Measurements from ENCODE around the gene DPYD. TPM values are rescaled to one million over a fixed set of nuclear protein-coding genes. Genes with fewer than 3 reads are reported as not detected.

DPYD gene
- total and polyA plus RNA-seq, 11 donors, result 2.6 to 38.4 (median 7.8) TPM

GRCh38 chr1:97204468-97204867 is 716.4 kb downstream of the DPYD start:
- H3K36me3 ChIP-seq, result no peaks in the 10 kb centered on the region
- no peak for TF ChIP-seq POLR2A (IDR thresholded peaks at IDR 0.05)
- intact Hi-C loops (cut with DNase I), result no loop called here
- ATAC-seq (no peak), DNase-seq (no peak)
- no peaks in the 10 kb centered on the region for H3K9me3 ChIP-seq
- WGBS, 4 donors, result 53 to 66% (median 63%) methylated on average over 1 of the region's 1 CpG
- no peaks in the 10 kb centered on the region for H3K27me3 ChIP-seq
- H3K4me1 ChIP-seq, result peaks cover 0 to 16% (median 0%) of the 10 kb centered on the region in 12 donors
- no peak overlapping the region for H3K4me3 ChIP-seq
- no peak overlapping the region for H3K27ac ChIP-seq

GRCh38 chr1:97202481-97203380 is 718.1 kb downstream of the DPYD start:
- no peaks in the 10 kb centered on the region for H3K9me3 ChIP-seq
- no peak for ATAC-seq
- no peak for TF ChIP-seq POLR2A (IDR thresholded peaks at IDR 0.05)
- no peak for TF ChIP-seq CTCF (IDR thresholded peaks at IDR 0.05)

DNA sequence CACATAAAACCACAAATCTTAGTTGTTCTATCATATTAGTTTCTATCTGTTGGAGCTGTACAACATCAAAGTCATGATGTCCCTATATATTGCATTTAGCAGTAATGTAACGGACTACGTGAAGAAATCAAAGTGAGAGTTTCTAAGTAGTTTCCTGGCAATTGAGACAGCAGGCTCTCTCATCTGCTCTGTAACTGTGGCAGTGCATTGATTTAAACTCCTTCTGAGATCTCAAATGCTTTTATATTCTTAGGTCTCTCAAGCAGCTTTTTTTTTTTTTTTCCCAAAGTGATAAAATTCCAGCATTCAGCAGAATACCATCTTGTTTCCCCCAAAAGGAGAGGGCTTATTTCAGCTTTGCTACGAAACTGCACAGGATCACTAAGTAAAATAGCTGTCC is 719.2 kb downstream of the DPYD start:
- intact Hi-C loops (cut with DNase I), result no loop called here
- no peak for ATAC-seq
- H3K9me3 ChIP-seq, result no peaks in the 10 kb centered on the region

More at GRCh38 chr1:97202481-97203380, 718.1 kb downstream of the DPYD start:
- intact Hi-C loops (cut with DNase I), result no loop called here
- no peak overlapping the region for H3K4me3 ChIP-seq
- WGBS, 4 donors, result 80 to 91% (median 86%) methylated on average over 5 of the region's 5 CpGs
- no peaks in the 10 kb centered on the region for H3K27me3 ChIP-seq
- peaks cover 0 to 16% (median 0%) of the 10 kb centered on the region in 12 donors for H3K4me1 ChIP-seq
- DNase-seq, result no peak
- H3K27ac ChIP-seq, result no peak overlapping the region
- no peaks in the 10 kb centered on the region for H3K36me3 ChIP-seq

DNA sequence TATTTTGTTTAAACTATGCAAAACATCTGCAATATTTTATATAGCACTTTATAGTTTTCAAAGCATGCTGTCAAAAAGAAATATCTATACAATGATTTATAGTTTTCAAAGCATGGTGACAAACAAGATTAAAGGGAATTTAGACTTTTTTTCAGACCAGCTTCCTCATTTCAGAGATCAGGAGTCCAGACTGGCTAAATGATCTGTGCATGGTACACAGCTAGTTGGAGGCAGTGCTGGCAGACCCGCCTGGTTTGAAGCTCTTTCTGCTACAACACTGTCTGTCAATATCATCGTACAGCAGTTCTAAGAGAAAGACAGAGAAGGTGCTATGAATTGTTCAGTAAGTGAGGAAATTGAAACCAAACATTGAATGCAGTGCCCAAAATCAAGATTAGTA is 720.2 kb downstream of the DPYD start:
- H3K4me1 ChIP-seq, result peaks cover 0 to 16% (median 0%) of the 10 kb centered on the region in 12 donors
- TF ChIP-seq CTCF (IDR thresholded peaks at IDR 0.05), result no peak
- TF ChIP-seq POLR2A (IDR thresholded peaks at IDR 0.05), result no peak
- DNase-seq (no peak), ATAC-seq (no peak)
- 74 to 82% (median 78%) methylated on average over 2 of the region's 2 CpGs for WGBS, 4 donors
- H3K4me3 ChIP-seq, result no peak overlapping the region
- H3K9me3 ChIP-seq, result no peaks in the 10 kb centered on the region
- intact Hi-C loops (cut with DNase I), result no loop called here
- no peak overlapping the region for H3K27ac ChIP-seq
- no peaks in the 10 kb centered on the region for H3K27me3 ChIP-seq
- H3K36me3 ChIP-seq, result no peaks in the 10 kb centered on the region

More for the DNA sequence above, 719.2 kb downstream of the DPYD start:
- no peak for DNase-seq
- Histone ChIP-seq H3K27ac (no peak overlapping the region), H3K4me1 (peaks cover 0 to 16% (median 0%) of the 10 kb centered on the region in 12 donors), H3K4me3 (no peak overlapping the region), H3K27me3 (no peaks in the 10 kb centered on the region), H3K36me3 (no peaks in the 10 kb centered on the region)
- TF ChIP-seq POLR2A (IDR thresholded peaks at IDR 0.05), result no peak
- TF ChIP-seq CTCF (IDR thresholded peaks at IDR 0.05), result no peak
- WGBS, 4 donors, result 95 to 98% (median 95%) methylated on average over 3 of the region's 3 CpGs
